IMR-90 (cell line): ENCODE data around the gene TMPRSS11A. TPM values are rescaled to one million over a fixed set of nuclear protein-coding genes. Genes with fewer than 3 reads are reported as not detected.

Source experiments
- ATAC-seq: fragments of 200-7000 bp; cut with Tn5 transposase; 2 replicates; pipeline ENCODE4 v1.9.1; 2020; ENCODE audit warnings: low read depth, mild to moderate bottlenecking, moderate library complexity
- BruUV-seq: library from RNA; stranded (reverse); fragments of 400-500 nt; replicated peaks from 2 replicates; lab custom pipeline; 2021; lab: Mats Ljungman, UMichigan
- CTCF ChIA-PET: fragments of 300-600 bp; formaldehyde crosslinking; extraction: SDS; loops from one replicate; lab custom pipeline; 2021; ENCODE audit warnings: antibody characterized with exemption; lab: Yijun Ruan, JAX
- POLR2A ChIA-PET: fragments of 300-600 bp; sonication (Branson Sonifier 250); formaldehyde crosslinking; loops from one replicate; lab custom pipeline; 2022; ENCODE audit warnings: antibody characterized with exemption; ENCODE audit not compliant: unreplicated experiment; lab: Charles Lee
- DNase-seq: peaks from one replicate; pipeline ENCODE4 v3.0.0; 2013
- H2AFZ ChIP-seq: replicated peaks from 2 replicates; pipeline ENCODE3; 2013; ENCODE audit warnings: low read length, mild to moderate bottlenecking; ENCODE audit not compliant: poor library complexity
- H2AK5ac ChIP-seq: 2 replicates; pipeline ENCODE4 v1.6.1; 2013; ENCODE audit warnings: low read depth, low read length, inconsistent platforms
- H2AK9ac ChIP-seq: replicated peaks from 2 replicates; pipeline ENCODE3; 2013; ENCODE audit warnings: mild to moderate bottlenecking, low read depth, low read length, moderate library complexity; ENCODE audit not compliant: poor library complexity
- H2BK120ac ChIP-seq: 2 replicates; pipeline ENCODE4 v1.6.1; 2013; ENCODE audit warnings: low read depth, low read length, inconsistent platforms
- H2BK15ac ChIP-seq: 3 replicates; pipeline ENCODE4 v1.6.1; 2013; ENCODE audit warnings: low read depth, low read length, inconsistent platforms
- H2BK20ac ChIP-seq: 2 replicates; pipeline ENCODE4 v1.6.1; 2013; ENCODE audit warnings: low read depth, mild to moderate bottlenecking, inconsistent platforms, low read length, moderate library complexity
- H2BK5ac ChIP-seq: 2 replicates; pipeline ENCODE4 v1.6.1; 2013; ENCODE audit warnings: mild to moderate bottlenecking, low read depth, low read length, inconsistent platforms; ENCODE audit not compliant: poor library complexity, severe bottlenecking
- H3K14ac ChIP-seq: replicated peaks from 2 replicates; pipeline ENCODE4 v1.6.1; 2013; ENCODE audit warnings: low read depth, low read length, inconsistent platforms
- H3K18ac ChIP-seq: 2 replicates; pipeline ENCODE4 v1.6.1; 2013; ENCODE audit warnings: low read depth, low read length, control low read depth
- H3K23ac ChIP-seq: 2 replicates; pipeline ENCODE4 v1.6.1; 2013; ENCODE audit warnings: low read depth, low read length, inconsistent platforms
- H3K27ac ChIP-seq: 2 replicates; pipeline ENCODE4 v1.5.1; 2013; ENCODE audit warnings: mild to moderate bottlenecking, control low read depth, low read length; ENCODE audit not compliant: insufficient read depth
- H3K27me3 ChIP-seq: 2 replicates; pipeline ENCODE4 v1.6.1; 2013; ENCODE audit warnings: low read length; ENCODE audit not compliant: control insufficient read depth, insufficient read depth
- H3K36me3 ChIP-seq: 2 replicates; pipeline ENCODE4 v1.6.1; 2013; ENCODE audit warnings: low read length, mixed read lengths; ENCODE audit not compliant: control insufficient read depth, insufficient read depth
- H3K4ac ChIP-seq: 2 replicates; pipeline ENCODE4 v1.6.1; 2013; ENCODE audit warnings: low read depth, low read length, inconsistent platforms
- H3K4me1 ChIP-seq: 2 replicates; pipeline ENCODE4 v1.6.1; 2013; ENCODE audit warnings: low read length, mixed read lengths; ENCODE audit not compliant: control insufficient read depth, insufficient read depth
- H3K4me2 ChIP-seq: 2 replicates; pipeline ENCODE4 v1.6.1; 2013; ENCODE audit warnings: low read depth, mild to moderate bottlenecking, control low read depth, low read length, moderate library complexity
- H3K4me3 ChIP-seq: 2 replicates; pipeline ENCODE4 v1.5.1; 2013; ENCODE audit warnings: low read depth, mild to moderate bottlenecking, control low read depth, low read length, moderate library complexity; ENCODE audit not compliant: insufficient read depth
- H3K56ac ChIP-seq: 2 replicates; pipeline ENCODE4 v1.6.1; 2013; ENCODE audit warnings: low read length, inconsistent platforms; ENCODE audit not compliant: insufficient read depth; ENCODE audit errors: extremely low read depth
- H3K79me1 ChIP-seq, 2 experiments: 2 replicates each; pipeline ENCODE4 v1.6.1; 2013; ENCODE audit warnings: low read length in 2 of 2, inconsistent platforms in 1 of 2, low read depth in 1 of 2
- H3K9ac ChIP-seq: 2 replicates; pipeline ENCODE4 v1.6.1; 2013; ENCODE audit warnings: low read depth, low read length, control low read depth
- H3K9me1 ChIP-seq: 2 replicates; pipeline ENCODE4 v1.6.1; 2013; ENCODE audit warnings: low read length, inconsistent platforms; ENCODE audit not compliant: insufficient read depth
- H3K9me3 ChIP-seq: 2 replicates; pipeline ENCODE4 v1.6.1; 2013; ENCODE audit warnings: low read length; ENCODE audit not compliant: control insufficient read depth, insufficient read depth
- H4K20me1 ChIP-seq: 2 replicates; pipeline ENCODE4 v1.6.1; 2013; ENCODE audit warnings: low read length, inconsistent platforms; ENCODE audit not compliant: insufficient read depth
- H4K5ac ChIP-seq: 2 replicates; pipeline ENCODE4 v1.6.1; 2013; ENCODE audit warnings: mild to moderate bottlenecking, low read depth, low read length, control low read depth
- H4K8ac ChIP-seq, 2 experiments: 2 replicates each; pipeline ENCODE4 v1.6.1; 2013; ENCODE audit warnings: low read depth in 2 of 2, low read length in 2 of 2, control low read depth in 1 of 2, inconsistent platforms in 1 of 2
- H4K91ac ChIP-seq: 2 replicates; pipeline ENCODE4 v1.6.1; 2013; ENCODE audit warnings: low read depth, low read length, inconsistent platforms; ENCODE audit not compliant: insufficient read depth
- BHLHE40 ChIP-seq: fragments of 150-350 bp; IDR thresholded peaks from 2 replicates; pipeline ENCODE4 v1.6.1; 2016; ENCODE audit warnings: mild to moderate bottlenecking, low read depth, low read length
- CHD1 ChIP-seq: IDR thresholded peaks from 2 replicates; pipeline ENCODE4 v1.6.1; 2012; ENCODE audit warnings: low read depth, low read length, improper control_type of control experiment
- ELK1 ChIP-seq: fragments of 150-350 bp; IDR thresholded peaks from 2 replicates; pipeline ENCODE4 v1.6.1; 2016; ENCODE audit warnings: low read depth, mild to moderate bottlenecking, low read length, moderate library complexity, borderline replicate concordance
- MAFK ChIP-seq: IDR thresholded peaks from 2 replicates; pipeline ENCODE4 v1.6.1; 2012; ENCODE audit warnings: low read depth, low read length, improper control_type of control experiment
- MAZ ChIP-seq: IDR thresholded peaks from 2 replicates; pipeline ENCODE4 v1.6.1; 2012; ENCODE audit warnings: low read depth, mild to moderate bottlenecking, low read length, improper control_type of control experiment, moderate library complexity, borderline replicate concordance
- MXI1 ChIP-seq: IDR thresholded peaks from 2 replicates; pipeline ENCODE4 v1.6.1; 2012; ENCODE audit warnings: low read depth, mild to moderate bottlenecking, low read length, moderate library complexity, borderline replicate concordance
- NFE2L2 ChIP-seq: fragments of 150-350 bp; IDR thresholded peaks from 2 replicates; pipeline ENCODE4 v1.6.1; 2016; ENCODE audit warnings: low read depth, mild to moderate bottlenecking, low read length
- RAD21 ChIP-seq: IDR thresholded peaks from 2 replicates; pipeline ENCODE4 v1.6.1; 2012; ENCODE audit warnings: low read length, improper control_type of control experiment
- RCOR1 ChIP-seq: IDR thresholded peaks from 2 replicates; pipeline ENCODE4 v1.6.1; 2012; ENCODE audit warnings: mild to moderate bottlenecking, low read length, improper control_type of control experiment; ENCODE audit not compliant: insufficient replicate concordance
- RFX5 ChIP-seq: IDR thresholded peaks from 2 replicates; pipeline ENCODE4 v1.8.0; 2012; ENCODE audit warnings: low read depth, mild to moderate bottlenecking, low read length, moderate library complexity
- SMC3 ChIP-seq: fragments of 150-350 bp; IDR thresholded peaks from 2 replicates; pipeline ENCODE4 v1.6.1; 2016; ENCODE audit warnings: low read depth, mild to moderate bottlenecking, antibody characterized with exemption, low read length, moderate library complexity
- WGBS, 2 experiments: methylation state at CpG; one replicate each; pipeline versions ENCODE4 v1.1.5 to v1.1.7; 2013; ENCODE audit warnings: missing lambda C conversion rate in 2 of 2; ENCODE audit not compliant: insufficient read length in 1 of 2; ENCODE audit errors: extremely low coverage in 2 of 2; 5-methylcytosine and 5-hydroxymethylcytosine counted together
- dilution Hi-C: fragments of 300-500 bp; cut with HindIII; formaldehyde crosslinking; loops from one replicate; pipeline ENCODE4 v1.14.3; 2018; ENCODE audit warnings: low sequenced_read_pairs; ENCODE audit not compliant: unreplicated experiment
- in situ Hi-C: fragments of 300-500 bp; cut with MboI; formaldehyde crosslinking; loops from 3 replicates; pipeline ENCODE4 v1.14.3; 2019; ENCODE audit warnings: low sequenced_read_pairs, inconsistent platforms, mixed read lengths
- intact Hi-C: fragments of 100-400 bp; cut with micrococcal nuclease; formaldehyde crosslinking; loops from 2 replicates; pipeline ENCODE4 v1.10.0; 2022
- polyA plus RNA-seq, 3 experiments: library from polyadenylated mRNA; depleted of rRNA; stranded (reverse); fragments of >200 nt; gene quantifications; 2 replicates each; pipeline ENCODE4 v1.2.3, GENCODE V29; 2012; ENCODE audit warnings: low replicate concordance in 1 of 3
- total RNA-seq: library from RNA; depleted of rRNA; stranded (reverse); fragments of >200 nt; gene quantifications from 2 replicates; pipeline ENCODE4 v1.2.3, GENCODE V29; 2012
- TF ChIP-seq, protein P1 (sequence below): fragments of 150-350 bp; IDR thresholded peaks from 2 replicates; pipeline ENCODE4 v1.6.1; 2017; ENCODE audit warnings: mild to moderate bottlenecking, antibody characterized with exemption, low read length, low read depth

TMPRSS11A gene
- total and polyA plus RNA-seq, 2 of the 4 experiments (the other 2 are of a cell fraction): not detected

GRCh38 chr4:67934628-67935027 lies 28.7 kb downstream of the TMPRSS11A start:
- no peak overlapping the region for H2AK9ac ChIP-seq
- H3K27me3 ChIP-seq: no peaks in the 10 kb centered on the region; the same call in 1 of the 2 replicates
- dilution Hi-C loops (no loop called here), intact Hi-C loops (no loop called here), in situ Hi-C loops (no loop called here)
- no peak overlapping the region for H2AFZ ChIP-seq
- H3K56ac ChIP-seq: no peak overlapping the region
- WGBS, 2 experiments: no CpG with 5 or more reads among the region's 2 CpGs
- H3K9ac ChIP-seq: no peak overlapping the region
- no peak overlapping the region for H3K18ac ChIP-seq
- H3K14ac ChIP-seq: no peak overlapping the region
- no peak overlapping the region for H2BK15ac ChIP-seq
- no peaks in the 10 kb centered on the region for H4K20me1 ChIP-seq
- no peak overlapping the region for H4K5ac ChIP-seq
- TF ChIP-seq, protein P1, sequence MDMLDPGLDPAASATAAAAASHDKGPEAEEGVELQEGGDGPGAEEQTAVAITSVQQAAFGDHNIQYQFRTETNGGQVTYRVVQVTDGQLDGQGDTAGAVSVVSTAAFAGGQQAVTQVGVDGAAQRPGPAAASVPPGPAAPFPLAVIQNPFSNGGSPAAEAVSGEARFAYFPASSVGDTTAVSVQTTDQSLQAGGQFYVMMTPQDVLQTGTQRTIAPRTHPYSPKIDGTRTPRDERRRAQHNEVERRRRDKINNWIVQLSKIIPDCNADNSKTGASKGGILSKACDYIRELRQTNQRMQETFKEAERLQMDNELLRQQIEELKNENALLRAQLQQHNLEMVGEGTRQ: no peak
- TF ChIP-seq MAZ: no peak
- TF ChIP-seq RCOR1: no peak
- TF ChIP-seq CHD1: no peak
- TF ChIP-seq MAFK: no peak
- TF ChIP-seq ELK1: no peak
- no peak for TF ChIP-seq NFE2L2
- no peak for TF ChIP-seq BHLHE40
- no peak for TF ChIP-seq RFX5
- TF ChIP-seq SMC3: no peak
- no peak for TF ChIP-seq MXI1
- no peak for TF ChIP-seq RAD21
- no peak overlapping the region for H3K4ac ChIP-seq
- no peaks in the 10 kb centered on the region for H3K79me1 ChIP-seq
- H4K91ac ChIP-seq: no peak overlapping the region
- H3K23ac ChIP-seq: no peak overlapping the region
- POLR2A ChIA-PET: no interaction called here
- no peak overlapping the region for H2BK20ac ChIP-seq
- H4K8ac ChIP-seq: no peak overlapping the region
- no peaks in the 10 kb centered on the region for H3K9me3 ChIP-seq
- DNase-seq: no peak
- H2BK5ac ChIP-seq: no peak overlapping the region
- H2AK5ac ChIP-seq: no peak overlapping the region
- CTCF ChIA-PET: no interaction called here
- no TSS peak for BruUV-seq
- H2BK120ac ChIP-seq: no peak overlapping the region
- H3K4me3 ChIP-seq: no peak overlapping the region
- no peaks in the 10 kb centered on the region for H3K9me1 ChIP-seq
- no peaks in the 10 kb centered on the region for H3K4me1 ChIP-seq
- no peak overlapping the region for H3K4me2 ChIP-seq
- no peaks in the 10 kb centered on the region for H3K36me3 ChIP-seq
- ATAC-seq: no peak
- H3K27ac ChIP-seq: no peak overlapping the region
